Measurements from ENCODE around the gene ATXN7. TPM values are rescaled to one million over a fixed set of nuclear protein-coding genes. Genes with fewer than 3 reads are reported as not detected.

Gene ATXN7
- total and polyA plus RNA-seq, 2 of the 4 experiments (the other 2 are of a cell fraction): 8.6 to 13.6 TPM

- Histone ChIP-seq H3K9me3 (ENCODE audit: control insufficient read depth, insufficient read depth, low read length) (peaks cover 3% of the 10 kb centered on the region), H3K9me1 (ENCODE audit: insufficient read depth, low read length) (peaks cover 44% of the 10 kb centered on the region), H2AFZ (replicated peaks; ENCODE audit: low read length, poor library complexity) (no peak overlapping the region), H3K36me3 (ENCODE audit: control insufficient read depth, insufficient read depth, low read length) (peaks cover 4% of the 10 kb centered on the region; the same call in 1 of the 2 replicates), H3K4me1 (ENCODE audit: control insufficient read depth, insufficient read depth, low read length) (peaks cover 16% of the 10 kb centered on the region), H3K23ac (ENCODE audit: low read depth, low read length) (no peak overlapping the region), H2AK9ac (replicated peaks; ENCODE audit: low read depth, low read length, poor library complexity) (no peak overlapping the region), H4K20me1 (ENCODE audit: insufficient read depth, low read length) (peaks cover 66% of the 10 kb centered on the region), H2BK120ac (ENCODE audit: low read depth, low read length) (peak overlapping the region; percentile 26; the same call in 1 of the 2 replicates), H2BK15ac (ENCODE audit: low read depth, low read length) (no peak overlapping the region), H3K18ac (ENCODE audit: low read depth, low read length) (peak overlapping the region; percentile 20; the same call in 1 of the 2 replicates), H3K27ac (ENCODE audit: insufficient read depth, low read length) (no peak overlapping the region), H3K4ac (ENCODE audit: low read depth, low read length) (peak overlapping the region; percentile 27; the same call in 1 of the 2 replicates), H2BK20ac (ENCODE audit: low read depth, low read length) (peak overlapping the region; percentile 5; the same call in 1 of the 2 replicates), H3K14ac (replicated peaks; ENCODE audit: low read depth, low read length) (no peak overlapping the region), H4K91ac (ENCODE audit: insufficient read depth, low read depth, low read length) (0 out of 2 replicates have a peak overlapping the region, but pooled peaks have one; percentile 2), H3K4me3 (ENCODE audit: insufficient read depth, low read depth, low read length) (no peak overlapping the region), H3K4me2 (ENCODE audit: low read depth, low read length) (no peak overlapping the region), H3K27me3 (ENCODE audit: control insufficient read depth, insufficient read depth, low read length) (no peaks in the 10 kb centered on the region), H2BK5ac (ENCODE audit: low read depth, low read length, poor library complexity, severe bottlenecking) (no peak overlapping the region), H4K5ac (ENCODE audit: low read depth, low read length) (no peak overlapping the region), H3K56ac (ENCODE audit: extremely low read depth, insufficient read depth, low read length) (no peak overlapping the region), H3K9ac (ENCODE audit: low read depth, low read length) (no peak overlapping the region), H3K79me1 (ENCODE audit: low read depth in 1 of 2, low read length in 2 of 2) (peaks cover 61 to 86% of the 10 kb centered on the region in 2 experiments), H4K8ac (ENCODE audit: low read depth in 2 of 2, low read length in 2 of 2) (no peak overlapping the region), H2AK5ac (ENCODE audit: low read depth, low read length) (peak overlapping the region; percentile 35; the same call in 1 of the 2 replicates)
- ChIA-PET CTCF (no interaction called here), POLR2A (ENCODE audit: unreplicated experiment) (no interaction called here)
- BruUV-seq (replicated peaks): no TSS peak
- no peak for TF ChIP-seq MXI1 (IDR thresholded peaks at IDR 0.05; ENCODE audit: borderline replicate concordance, low read depth, low read length)
- TF ChIP-seq BHLHE40 (IDR thresholded peaks at IDR 0.05; ENCODE audit: low read depth, low read length): no peak
- no peak for TF ChIP-seq FOS (IDR thresholded peaks at IDR 0.05; ENCODE audit: low read depth, low read length)
- no peak for TF ChIP-seq USF2 (IDR thresholded peaks at IDR 0.05; ENCODE audit: low read depth, low read length)
- no peak for TF ChIP-seq RCOR1 (IDR thresholded peaks at IDR 0.05; ENCODE audit: insufficient replicate concordance, low read length)
- no peak for TF ChIP-seq CEBPB (IDR thresholded peaks at IDR 0.05; ENCODE audit: low read depth, low read length)
- no peak for TF ChIP-seq NFE2L2 (IDR thresholded peaks at IDR 0.05; ENCODE audit: low read depth, low read length)
- no peak for TF ChIP-seq POLR2A (IDR thresholded peaks at IDR 0.05; ENCODE audit: low read depth, low read length)
- TF ChIP-seq SMC3 (IDR thresholded peaks at IDR 0.05; ENCODE audit: low read depth, low read length): no peak
- in situ Hi-C loops (cut with MboI; ENCODE audit: low sequenced_read_pairs) (no loop called here), intact Hi-C loops (cut with micrococcal nuclease) (no loop called here), dilution Hi-C loops (cut with HindIII; ENCODE audit: low sequenced_read_pairs, unreplicated experiment) (no loop called here)
- no peak for ATAC-seq (ENCODE audit: low read depth)
- no peak for DNase-seq
Observed at GRCh38 chr3:63943678-63944077, 80.0 kb downstream of the ATXN7 start.
